Mesenchymal stem cell (in vitro differentiated cells and primary cell): Measurements from ENCODE around the gene ATF3.

Experiments used
- DNase-seq: peaks from one replicate; pipeline ENCODE4 v3.0.0-alpha.2; 2013
- H2AFZ ChIP-seq: one replicate; pipeline ENCODE4 v1.6.1; 2013; ENCODE audit warnings: low read depth, mild to moderate bottlenecking, control low read depth, inconsistent platforms, low read length, moderate library complexity
- H2AK5ac ChIP-seq: 2 replicates; pipeline ENCODE4 v1.6.1; 2013; ENCODE audit warnings: low read length, moderate library complexity, mild to moderate bottlenecking, inconsistent platforms; ENCODE audit not compliant: severe bottlenecking
- H2BK120ac ChIP-seq: one replicate; pipeline ENCODE4 v1.6.1; 2013; ENCODE audit warnings: low read depth, mild to moderate bottlenecking, inconsistent platforms, low read length, moderate library complexity
- H2BK12ac ChIP-seq, 2 experiments: one replicate each; pipeline ENCODE4 v1.6.1; 2013; ENCODE audit warnings: inconsistent platforms in 2 of 2, low read length in 2 of 2, mild to moderate bottlenecking in 2 of 2, moderate library complexity in 2 of 2, control low read depth in 1 of 2
- H2BK15ac ChIP-seq: one replicate; pipeline ENCODE4 v1.6.1; 2013; ENCODE audit warnings: mild to moderate bottlenecking, low read depth, inconsistent platforms; ENCODE audit not compliant: poor library complexity, severe bottlenecking
- H2BK5ac ChIP-seq: 2 replicates; pipeline ENCODE4 v1.6.1; 2013; ENCODE audit warnings: low read depth, mild to moderate bottlenecking, low read length, control low read depth, inconsistent platforms; ENCODE audit not compliant: poor library complexity, severe bottlenecking
- H3K14ac ChIP-seq, 2 experiments: one replicate each; pipeline ENCODE4 v1.6.1; 2013; ENCODE audit warnings: inconsistent platforms in 2 of 2, low read length in 2 of 2, control low read depth in 1 of 2, mild to moderate bottlenecking in 1 of 2, moderate library complexity in 1 of 2
- H3K18ac ChIP-seq, 2 experiments: one replicate each; pipeline ENCODE4 v1.6.1; 2013; ENCODE audit warnings: inconsistent platforms in 2 of 2, low read length in 2 of 2, control low read depth in 1 of 2, low read depth in 1 of 2, mild to moderate bottlenecking in 1 of 2
- H3K23ac ChIP-seq, 2 experiments: one replicate each; pipeline ENCODE4 v1.6.1; 2013; ENCODE audit warnings: inconsistent platforms in 2 of 2, low read length in 2 of 2, mild to moderate bottlenecking in 2 of 2, moderate library complexity in 2 of 2, control low read depth in 1 of 2
- H3K27ac ChIP-seq: 2 replicates; pipeline ENCODE4 v1.5.1; 2013; ENCODE audit warnings: mild to moderate bottlenecking, moderate library complexity, low read length, control low read depth, inconsistent platforms; ENCODE audit not compliant: poor library complexity, severe bottlenecking
- H3K27me3 ChIP-seq, 2 experiments: 2 replicates each; pipeline versions ENCODE4 v1.6.1 to v1.7.0; 2013; ENCODE audit warnings: low read length in 2 of 2, mild to moderate bottlenecking in 2 of 2, moderate library complexity in 2 of 2, control low read depth in 1 of 2, inconsistent platforms in 1 of 2; ENCODE audit not compliant: control insufficient read depth in 1 of 2, insufficient read depth in 1 of 2
- H3K36me3 ChIP-seq, 2 experiments: 2 replicates each; pipeline versions ENCODE4 v1.6.1 to v1.7.0; 2013; ENCODE audit warnings: low read length in 2 of 2, control low read depth in 1 of 2, inconsistent platforms in 1 of 2, low read depth in 1 of 2, mild to moderate bottlenecking in 1 of 2; ENCODE audit not compliant: insufficient read depth in 2 of 2, control insufficient read depth in 1 of 2
- H3K4ac ChIP-seq, 2 experiments: one replicate each; pipeline ENCODE4 v1.6.1; 2013; ENCODE audit warnings: inconsistent platforms in 2 of 2, low read length in 2 of 2, mild to moderate bottlenecking in 2 of 2, moderate library complexity in 2 of 2, control low read depth in 1 of 2, low read depth in 1 of 2
- H3K4me1 ChIP-seq: 2 replicates; pipeline ENCODE4 v1.6.1; 2013; ENCODE audit warnings: low read depth, low read length, control low read depth; ENCODE audit not compliant: control insufficient read depth, insufficient read depth
- H3K4me2 ChIP-seq: 2 replicates; pipeline ENCODE4 v1.6.1; 2013; ENCODE audit warnings: low read length, mild to moderate bottlenecking, inconsistent platforms; ENCODE audit not compliant: poor library complexity, severe bottlenecking
- H3K4me3 ChIP-seq, 2 experiments: 2 replicates each; pipeline versions ENCODE4 v1.5.1 to v1.7.0; 2013; ENCODE audit warnings: low read length in 2 of 2, mild to moderate bottlenecking in 2 of 2, control low read depth in 1 of 2, low read depth in 1 of 2; ENCODE audit not compliant: insufficient read depth in 1 of 2
- H3K79me1 ChIP-seq: replicated peaks from 2 replicates; pipeline ENCODE4 v1.6.1; 2013; ENCODE audit warnings: mild to moderate bottlenecking, control low read depth, low read length, inconsistent platforms; ENCODE audit not compliant: poor library complexity, severe bottlenecking
- H3K9ac ChIP-seq: 2 replicates; pipeline ENCODE4 v1.7.0; 2013; ENCODE audit warnings: mild to moderate bottlenecking, low read length, moderate library complexity
- H3K9me3 ChIP-seq: 2 replicates; pipeline ENCODE4 v1.7.0; 2013; ENCODE audit warnings: mild to moderate bottlenecking, low read length; ENCODE audit not compliant: control insufficient read depth
- H4K8ac ChIP-seq: one replicate; pipeline ENCODE4 v1.6.1; 2013; ENCODE audit warnings: inconsistent platforms, mild to moderate bottlenecking, low read length, moderate library complexity
- H4K91ac ChIP-seq: one replicate; pipeline ENCODE4 v1.6.1; 2013; ENCODE audit warnings: mild to moderate bottlenecking, low read length, inconsistent platforms
- WGBS: methylation state at CpG from one replicate; pipeline ENCODE4 v1.1.7; 2013; ENCODE audit warnings: mixed read lengths; 5-methylcytosine and 5-hydroxymethylcytosine counted together

ATF3 gene

GRCh38 chr1:212583643-212584042, 24.9 kb upstream of the ATF3 start:
- Histone ChIP-seq H2AK5ac (no peak overlapping the region), H2BK12ac (no peak overlapping the region)
- 80% methylated on average over 2 of the region's 7 CpGs for WGBS

DNA sequence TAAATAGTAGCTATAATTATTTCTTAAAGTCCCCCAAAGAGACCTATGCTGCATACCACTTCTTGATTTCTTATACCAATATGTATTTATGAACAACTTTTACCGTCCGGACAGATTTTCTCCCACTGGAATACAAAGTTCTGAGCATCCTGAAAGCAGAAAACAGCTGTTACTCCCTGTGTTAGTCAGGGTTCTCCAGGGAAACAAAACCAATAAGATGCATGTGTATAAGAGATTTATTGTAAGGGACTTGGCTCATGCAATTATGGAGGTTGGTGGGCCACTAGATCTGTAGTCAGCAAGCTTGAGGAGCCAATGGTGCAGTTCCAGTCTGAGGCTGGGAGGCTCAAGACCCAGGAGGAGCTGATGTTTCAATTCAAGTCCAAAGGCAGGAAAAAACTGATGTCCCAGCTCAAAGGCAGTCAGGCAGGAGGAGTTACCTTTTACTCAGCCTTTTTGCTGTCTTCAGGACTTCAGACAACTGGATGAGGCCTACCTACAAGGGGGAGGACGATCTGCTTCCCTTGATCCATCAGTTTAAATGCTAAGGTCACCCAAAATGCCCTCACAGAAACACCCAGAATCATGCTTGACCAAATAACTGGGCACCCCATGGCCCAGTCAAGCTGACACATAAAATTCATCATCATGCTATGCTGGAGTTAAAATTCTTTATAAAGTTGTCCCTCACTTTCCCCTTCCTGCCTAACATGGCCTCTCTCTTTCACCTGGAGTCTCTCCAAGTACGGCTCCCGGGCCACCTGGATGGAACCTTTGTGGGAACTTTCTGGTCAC, 24.3 kb upstream of the ATF3 start:
- Histone ChIP-seq H3K9ac (no peak overlapping the region), H3K23ac (no peak overlapping the region), H3K4me3 (no peak overlapping the region), H4K91ac (no peak overlapping the region), H3K18ac (no peak overlapping the region), H4K8ac (no peak overlapping the region), H3K9me3 (no peaks in the 10 kb centered on the region), H3K36me3 (no peaks in the 10 kb centered on the region), H3K14ac (no peak overlapping the region), H2BK5ac (no peak overlapping the region), H3K27ac (no peak overlapping the region), H2AK5ac (no peak overlapping the region), H2AFZ (no peak overlapping the region), H2BK15ac (no peak overlapping the region), H3K4me2 (no peak overlapping the region), H2BK120ac (no peak overlapping the region), H3K27me3 (peaks cover 0 to 39% of the 10 kb centered on the region in 2 experiments), H3K4me1 (no peaks in the 10 kb centered on the region), H2BK12ac (no peak overlapping the region), H3K4ac (no peak overlapping the region), H3K79me1 (no peaks in the 10 kb centered on the region)
- WGBS, result 87% methylated on average over 5 of the region's 5 CpGs
- no peak for DNase-seq

More at GRCh38 chr1:212583643-212584042, 24.9 kb upstream of the ATF3 start:
- Histone ChIP-seq H4K8ac (no peak overlapping the region), H3K18ac (no peak overlapping the region), H3K4me1 (no peaks in the 10 kb centered on the region), H3K4me2 (no peak overlapping the region), H2BK15ac (no peak overlapping the region), H3K23ac (no peak overlapping the region), H2BK120ac (no peak overlapping the region), H2AFZ (no peak overlapping the region), H3K36me3 (no peaks in the 10 kb centered on the region), H3K27ac (no peak overlapping the region), H3K14ac (no peak overlapping the region), H3K4ac (no peak overlapping the region), H3K79me1 (no peaks in the 10 kb centered on the region), H3K9ac (no peak overlapping the region), H3K4me3 (no peak overlapping the region), H3K27me3 (peaks cover 0 to 33% of the 10 kb centered on the region in 2 experiments), H4K91ac (no peak overlapping the region), H3K9me3 (no peaks in the 10 kb centered on the region), H2BK5ac (no peak overlapping the region)
- DNase-seq, result no peak

- Histone ChIP-seq H2BK120ac (no peak overlapping the region), H2BK12ac (no peak overlapping the region), H3K9me3 (no peaks in the 10 kb centered on the region), H3K14ac (no peak overlapping the region), H2BK15ac (no peak overlapping the region), H3K4ac (no peak overlapping the region), H3K18ac (no peak overlapping the region), H3K79me1 (no peaks in the 10 kb centered on the region), H3K36me3 (no peaks in the 10 kb centered on the region), H3K4me2 (no peak overlapping the region), H3K23ac (no peak overlapping the region), H3K4me3 (no peak overlapping the region), H3K9ac (no peak overlapping the region), H3K27ac (no peak overlapping the region), H2BK5ac (no peak overlapping the region), H2AFZ (no peak overlapping the region), H4K91ac (no peak overlapping the region), H4K8ac (no peak overlapping the region), H2AK5ac (no peak overlapping the region), H3K27me3 (peaks cover 0 to 39% of the 10 kb centered on the region in 2 experiments), H3K4me1 (no peaks in the 10 kb centered on the region)
- 86% methylated on average over 6 of the region's 6 CpGs for WGBS
- no peak for DNase-seq
Observed at GRCh38 chr1:212585210-212585609, 23.4 kb upstream of the ATF3 start.

GRCh38 chr1:212586206-212587015, 22.1 kb upstream of the ATF3 start:
- Histone ChIP-seq H2BK120ac (no peak overlapping the region), H3K9ac (no peak overlapping the region), H3K27me3 (peaks cover 0 to 44% of the 10 kb centered on the region in 2 experiments), H3K14ac (no peak overlapping the region), H2BK12ac (no peak overlapping the region), H3K36me3 (no peaks in the 10 kb centered on the region), H3K9me3 (no peaks in the 10 kb centered on the region), H4K8ac (no peak overlapping the region), H3K27ac (no peak overlapping the region), H2AFZ (no peak overlapping the region), H3K4me2 (no peak overlapping the region), H3K4me1 (no peaks in the 10 kb centered on the region), H2BK15ac (no peak overlapping the region), H3K79me1 (no peaks in the 10 kb centered on the region), H2AK5ac (no peak overlapping the region), H4K91ac (no peak overlapping the region), H3K18ac (no peak overlapping the region), H3K4ac (no peak overlapping the region), H3K4me3 (no peak overlapping the region), H3K23ac (no peak overlapping the region), H2BK5ac (no peak overlapping the region)
- no peak for DNase-seq
- 81% methylated on average over 7 of the region's 7 CpGs for WGBS
